ENCODE data around the gene IMPA2.

The IMPA2 gene

GRCh38 chr18:11974741-11975325 is 6.5 kb upstream of the IMPA2 start:
- Mint-ChIP-seq H3K36me3 (ENCODE audit: low read depth) (no peaks in the 10 kb centered on the region), H3K27ac (peak overlapping the region in 1 of 3 experiments; percentile 77), H3K4me1 (peaks cover 11% of the 10 kb centered on the region), H3K4me3 (no peak overlapping the region), H3K9me3 (no peaks in the 10 kb centered on the region), H3K27me3 (ENCODE audit: low read depth) (peaks cover 3% of the 10 kb centered on the region)
- no peak for TF ChIP-seq CTCF (IDR thresholded peaks at IDR 0.05; ENCODE audit: unreplicated experiment in 3 of 3)

DNA sequence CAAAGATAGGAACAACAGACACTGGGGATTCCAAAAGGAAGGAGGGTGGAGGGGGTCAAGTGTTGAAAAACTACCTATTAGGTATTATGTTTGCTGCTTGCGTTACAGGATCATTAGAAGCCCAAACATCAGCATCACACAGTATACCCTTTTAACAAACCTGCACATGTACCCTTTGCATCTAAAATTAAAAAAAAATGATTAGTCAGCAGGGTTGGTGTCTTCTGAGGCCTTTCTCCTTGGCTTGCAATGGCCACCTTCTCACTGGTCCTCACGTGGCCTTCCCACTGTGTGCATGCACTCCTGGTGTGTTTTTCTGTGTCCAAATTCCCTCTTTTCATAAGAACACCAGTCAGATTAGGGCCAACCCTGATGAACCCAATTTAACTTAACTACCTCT is 5.6 kb upstream of the IMPA2 start:
- Mint-ChIP-seq H3K36me3 (ENCODE audit: low read depth) (no peaks in the 10 kb centered on the region), H3K27ac (no peak overlapping the region), H3K27me3 (ENCODE audit: low read depth) (peaks cover 3% of the 10 kb centered on the region), H3K4me3 (no peak overlapping the region), H3K9me3 (no peaks in the 10 kb centered on the region), H3K4me1 (peaks cover 18% of the 10 kb centered on the region)
- TF ChIP-seq CTCF (IDR thresholded peaks at IDR 0.05; ENCODE audit: unreplicated experiment in 3 of 3), result no peak

- peaks cover 3% of the 10 kb centered on the region for H3K27me3 Mint-ChIP-seq (ENCODE audit: low read depth)
These were observed 4.8 kb upstream of the IMPA2 start for GRCh38 chr18:11976315-11977152.

DNA sequence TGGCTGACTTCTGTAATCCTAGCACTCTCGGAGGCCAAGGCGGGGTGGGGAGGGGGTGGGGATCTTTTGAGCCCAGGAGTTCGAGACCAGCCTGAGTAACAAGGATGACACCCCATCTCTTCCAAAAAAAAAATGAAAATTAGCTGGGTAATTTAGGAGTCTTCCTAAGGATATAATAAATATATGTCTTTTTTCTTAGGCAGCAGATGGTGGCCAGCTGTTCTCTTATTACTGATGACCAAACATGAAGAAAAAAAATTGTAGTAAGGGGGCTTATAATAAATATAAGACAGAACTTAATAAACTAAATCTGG is 4.2 kb upstream of the IMPA2 start:
- H3K36me3 Mint-ChIP-seq (ENCODE audit: low read depth), result no peaks in the 10 kb centered on the region
- H3K4me3 Mint-ChIP-seq, result no peak overlapping the region
- no peak for TF ChIP-seq CTCF (IDR thresholded peaks at IDR 0.05; ENCODE audit: unreplicated experiment in 3 of 3)

More at GRCh38 chr18:11976315-11977152, 4.8 kb upstream of the IMPA2 start:
- Mint-ChIP-seq H3K4me1 (peaks cover 18% of the 10 kb centered on the region), H3K36me3 (ENCODE audit: low read depth) (no peaks in the 10 kb centered on the region), H3K27ac (peak overlapping the region; percentile 53 to 80 (median 58)), H3K9me3 (no peaks in the 10 kb centered on the region), H3K4me3 (no peak overlapping the region)
- no peak for TF ChIP-seq CTCF (IDR thresholded peaks at IDR 0.05; ENCODE audit: unreplicated experiment in 3 of 3)

DNA sequence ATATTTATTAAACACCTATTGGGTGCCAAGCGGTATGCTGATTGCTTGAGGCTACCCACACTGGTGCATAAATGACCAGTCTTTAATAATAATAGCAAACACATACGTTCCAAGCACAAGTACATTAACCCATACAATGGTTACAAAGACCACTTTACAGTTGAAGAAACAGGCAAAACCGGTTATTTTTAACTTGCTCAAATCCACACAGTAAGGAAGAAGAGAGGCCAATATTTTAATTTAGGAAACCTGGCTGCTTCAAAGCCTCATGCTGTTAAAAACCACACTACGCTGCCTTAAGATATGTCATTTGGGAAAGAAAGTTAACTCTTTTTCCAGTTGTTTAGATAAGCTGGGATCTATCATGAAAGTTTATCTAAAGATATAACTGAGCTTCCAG is 2.4 kb upstream of the IMPA2 start:
- peak overlapping the region; percentile 48 to 79 (median 72) for H3K27ac Mint-ChIP-seq
- peak overlapping the region; percentile 48 to 79 (median 78) for H3K4me3 Mint-ChIP-seq
- no peak for TF ChIP-seq CTCF (IDR thresholded peaks at IDR 0.05; ENCODE audit: unreplicated experiment in 3 of 3)
- H3K27me3 Mint-ChIP-seq (ENCODE audit: low read depth), result peaks cover 14% of the 10 kb centered on the region
- no peaks in the 10 kb centered on the region for H3K9me3 Mint-ChIP-seq
- peaks cover 28% of the 10 kb centered on the region for H3K4me1 Mint-ChIP-seq
- no peaks in the 10 kb centered on the region for H3K36me3 Mint-ChIP-seq (ENCODE audit: low read depth)

More for the DNA sequence above, 4.2 kb upstream of the IMPA2 start:
- H3K9me3 Mint-ChIP-seq, result no peaks in the 10 kb centered on the region
- H3K4me1 Mint-ChIP-seq, result peaks cover 20% of the 10 kb centered on the region
- H3K27ac Mint-ChIP-seq, result peak overlapping the region; percentile 53 to 80 (median 58)
- H3K27me3 Mint-ChIP-seq (ENCODE audit: low read depth), result peaks cover 6% of the 10 kb centered on the region

DNA sequence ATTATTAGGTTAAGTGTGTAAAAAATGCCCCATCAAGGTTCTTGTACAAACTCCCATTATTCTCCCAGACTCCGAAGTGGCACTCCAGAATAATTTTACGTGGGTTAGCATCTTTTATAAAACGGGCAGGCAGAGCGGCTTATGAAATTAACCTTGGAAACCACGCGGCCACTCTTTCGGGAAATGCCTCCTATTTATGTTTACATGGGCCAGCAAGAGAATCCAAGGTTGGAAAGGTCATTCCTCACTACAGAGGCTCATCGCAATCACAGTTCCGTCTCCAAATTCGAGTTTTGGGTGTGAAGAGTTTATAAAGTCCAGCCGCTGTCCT is 1.2 kb upstream of the IMPA2 start:
- TF ChIP-seq CTCF (IDR thresholded peaks at IDR 0.05; ENCODE audit: unreplicated experiment in 3 of 3), result no peak
- H3K27me3 Mint-ChIP-seq (ENCODE audit: low read depth), result peaks cover 17% of the 10 kb centered on the region
- peaks cover 24% of the 10 kb centered on the region for H3K4me1 Mint-ChIP-seq
- peak overlapping the region; percentile 90 to 98 (median 95) for H3K27ac Mint-ChIP-seq
- H3K36me3 Mint-ChIP-seq (ENCODE audit: low read depth), result no peaks in the 10 kb centered on the region
- H3K9me3 Mint-ChIP-seq, result no peaks in the 10 kb centered on the region
- peak overlapping the region; percentile 85 to 92 (median 88) for H3K4me3 Mint-ChIP-seq
